H9 (cell line): ENCODE results near the gene ATG4B. TPM values are rescaled to one million over a fixed set of nuclear protein-coding genes. Genes with fewer than 3 reads are reported as not detected.

Source experiments
- DNase-seq: peaks from one replicate; pipeline ENCODE4 v3.0.0-alpha.2; 2017
- H2AFZ ChIP-seq: one replicate; pipeline ENCODE4 v1.6.1; 2013; ENCODE audit warnings: mild to moderate bottlenecking, low read length, control low read depth, moderate library complexity
- H2AK5ac ChIP-seq: 2 replicates; pipeline ENCODE4 v1.6.1; 2013; ENCODE audit warnings: low read length, control low read depth, mixed read lengths; ENCODE audit not compliant: insufficient read length
- H2BK120ac ChIP-seq: one replicate; pipeline ENCODE4 v1.6.1; 2013; ENCODE audit warnings: low read depth, mild to moderate bottlenecking, low read length, control low read depth, inconsistent platforms; ENCODE audit not compliant: poor library complexity, severe bottlenecking
- H2BK12ac ChIP-seq: 2 replicates; pipeline ENCODE4 v1.6.1; 2013; ENCODE audit warnings: low read length, control low read depth, mixed read lengths, low read depth; ENCODE audit not compliant: insufficient read length
- H2BK15ac ChIP-seq: 2 replicates; pipeline ENCODE4 v1.6.1; 2013; ENCODE audit warnings: low read depth, low read length, control low read depth
- H2BK20ac ChIP-seq: one replicate; pipeline ENCODE4 v1.6.1; 2013; ENCODE audit warnings: low read depth, mild to moderate bottlenecking, low read length, control low read depth, inconsistent platforms; ENCODE audit not compliant: poor library complexity, severe bottlenecking
- H2BK5ac ChIP-seq: 2 replicates; pipeline ENCODE4 v1.6.1; 2013; ENCODE audit warnings: low read length, control low read depth, mixed read lengths; ENCODE audit not compliant: insufficient read length
- H3K14ac ChIP-seq: 2 replicates; pipeline ENCODE4 v1.6.1; 2013; ENCODE audit warnings: low read length, control low read depth; ENCODE audit not compliant: insufficient read depth
- H3K18ac ChIP-seq: 2 replicates; pipeline ENCODE4 v1.6.1; 2013; ENCODE audit warnings: low read depth, mild to moderate bottlenecking, mixed read lengths, low read length, control low read depth; ENCODE audit not compliant: insufficient read length
- H3K23ac ChIP-seq: 2 replicates; pipeline ENCODE4 v1.6.1; 2013; ENCODE audit warnings: low read length, control low read depth, mixed read lengths, low read depth; ENCODE audit not compliant: insufficient read length
- H3K23me2 ChIP-seq: 2 replicates; pipeline ENCODE4 v1.6.1; 2013; ENCODE audit warnings: low read depth, mild to moderate bottlenecking, mixed read lengths, low read length, control low read depth; ENCODE audit not compliant: insufficient read length, poor library complexity, severe bottlenecking
- H3K27ac ChIP-seq: 2 replicates; pipeline ENCODE4 v1.5.1; 2013; ENCODE audit warnings: low read length, control low read depth, mixed read lengths, low read depth; ENCODE audit not compliant: insufficient read length
- H3K27me3 ChIP-seq: 2 replicates; pipeline ENCODE4 v1.6.1; 2013; ENCODE audit warnings: low read length, control low read depth, inconsistent platforms; ENCODE audit not compliant: insufficient read depth
- H3K4ac ChIP-seq: 2 replicates; pipeline ENCODE4 v1.6.1; 2013; ENCODE audit warnings: low read depth, mild to moderate bottlenecking, control low read depth, inconsistent platforms, low read length, moderate library complexity
- H3K4me1 ChIP-seq: 2 replicates; pipeline ENCODE4 v1.6.1; 2013; ENCODE audit warnings: low read length, control low read depth, inconsistent platforms; ENCODE audit not compliant: insufficient read depth
- H3K4me2 ChIP-seq: 2 replicates; pipeline ENCODE4 v1.6.1; 2013; ENCODE audit warnings: low read length, control low read depth, mixed read lengths; ENCODE audit not compliant: insufficient read length, insufficient read depth
- H3K56ac ChIP-seq: 2 replicates; pipeline ENCODE4 v1.6.1; 2013; ENCODE audit warnings: low read depth, mild to moderate bottlenecking, mixed read lengths, low read length, control low read depth; ENCODE audit not compliant: insufficient read length
- H3K79me1 ChIP-seq: 2 replicates; pipeline ENCODE4 v1.6.1; 2013; ENCODE audit warnings: low read depth, mild to moderate bottlenecking, moderate library complexity, low read length, control low read depth, inconsistent platforms; ENCODE audit not compliant: insufficient read depth, poor library complexity, severe bottlenecking
- H3K79me2 ChIP-seq: 2 replicates; pipeline ENCODE4 v1.6.1; 2013; ENCODE audit warnings: low read length, control low read depth, inconsistent platforms; ENCODE audit not compliant: insufficient read depth
- H3K9ac ChIP-seq: 2 replicates; pipeline ENCODE4 v1.6.1; 2013; ENCODE audit warnings: low read length, control low read depth, mixed read lengths; ENCODE audit not compliant: insufficient read length; ENCODE audit errors: extremely low read depth
- H3K9me3 ChIP-seq: one replicate; pipeline ENCODE4 v1.6.1; 2013; ENCODE audit warnings: low read depth, low read length, inconsistent platforms; ENCODE audit not compliant: control insufficient read depth
- H3T11ph ChIP-seq: one replicate; pipeline ENCODE4 v1.6.1; 2013; ENCODE audit warnings: mild to moderate bottlenecking, low read length, control low read depth, inconsistent platforms
- H4K20me1 ChIP-seq: one replicate; pipeline ENCODE4 v1.6.1; 2013; ENCODE audit not compliant: control insufficient read depth, insufficient read length, insufficient read depth
- H4K5ac ChIP-seq: 2 replicates; pipeline ENCODE4 v1.6.1; 2013; ENCODE audit warnings: low read depth, mild to moderate bottlenecking, mixed read lengths, low read length, control low read depth; ENCODE audit not compliant: insufficient read length
- H4K8ac ChIP-seq: replicated peaks from 2 replicates; pipeline ENCODE4 v1.6.1; 2013; ENCODE audit warnings: low read length, control low read depth, mixed read lengths, low read depth; ENCODE audit not compliant: insufficient read length
- H4K91ac ChIP-seq: 2 replicates; pipeline ENCODE4 v1.6.1; 2013; ENCODE audit warnings: low read depth, mild to moderate bottlenecking, moderate library complexity, mixed read lengths, low read length, control low read depth; ENCODE audit not compliant: insufficient read length
- H3K27ac Mint-ChIP-seq, 3 experiments: 2 replicates in 2 of 3; 3 replicates in 1 of 3; pipeline ENCODE4 v1.8.0; 2020 to 2021; ENCODE audit warnings: mixed read lengths in 3 of 3, mild to moderate bottlenecking in 1 of 3, moderate library complexity in 1 of 3
- H3K27me3 Mint-ChIP-seq: 2 replicates; pipeline ENCODE4 v1.8.0; 2021; ENCODE audit warnings: low read depth, mild to moderate bottlenecking, moderate library complexity, mixed read lengths
- H3K36me3 Mint-ChIP-seq, 3 experiments: 2 replicates in 2 of 3; 3 replicates in 1 of 3; pipeline ENCODE4 v1.8.0; 2020 to 2021; ENCODE audit warnings: low read depth in 3 of 3, mixed read lengths in 3 of 3; ENCODE audit not compliant: insufficient read depth in 1 of 3
- H3K4me1 Mint-ChIP-seq, 2 experiments: 2 replicates each; pipeline ENCODE4 v1.8.0; 2020; ENCODE audit warnings: mixed read lengths in 2 of 2
- H3K4me3 Mint-ChIP-seq, 2 experiments: 2 replicates in 1 of 2; 3 replicates in 1 of 2; pipeline ENCODE4 v1.8.0; 2020 to 2021; ENCODE audit warnings: mild to moderate bottlenecking in 2 of 2, mixed read lengths in 2 of 2, moderate library complexity in 1 of 2
- H3K9me3 Mint-ChIP-seq, 2 experiments: 2 replicates in 1 of 2; 3 replicates in 1 of 2; pipeline ENCODE4 v1.8.0; 2020; ENCODE audit warnings: mild to moderate bottlenecking in 2 of 2, mixed read lengths in 2 of 2, moderate library complexity in 1 of 2
- CTCF ChIP-seq: fragments of 200-600 bp; sonication (generic); conservative IDR thresholded peaks from 3 replicates; pipeline ENCODE4 v1.8.0; 2021; ENCODE audit warnings: antibody characterized with exemption, mild to moderate bottlenecking
- WGBS: extraction: QIAGEN DNeasy Blood & Tissue Kit; methylation state at CpG from one replicate; pipeline ENCODE4 v1.1.7; 2013; ENCODE audit warnings: missing lambda C conversion rate, low lambda C conversion rate, mixed read lengths; ENCODE audit not compliant: insufficient read length; ENCODE audit errors: extremely low coverage; 5-methylcytosine and 5-hydroxymethylcytosine counted together
- total RNA-seq: library from RNA; stranded (reverse); gene quantifications from 2 replicates; pipeline ENCODE4 v1.2.1, GENCODE V29; 2021

ATG4B gene
- total RNA-seq, 1 experiment from 2014 or later, result 105 TPM

GRCh38 chr2:241658296-241658695, 20.8 kb downstream of the ATG4B start:
- no peak overlapping the region for H3K4ac ChIP-seq
- no peaks in the 10 kb centered on the region; the same call in 1 of the 2 replicates for H3K27me3 Mint-ChIP-seq
- H2BK15ac ChIP-seq, result no peak overlapping the region
- no peak overlapping the region for H3K56ac ChIP-seq
- no peaks in the 10 kb centered on the region; the same call in 1 of the 2 replicates for H3K27me3 ChIP-seq
- no peaks in the 10 kb centered on the region for H3K4me1 ChIP-seq
- no peaks in the 10 kb centered on the region for H3K9me3 ChIP-seq
- no peak for DNase-seq
- H4K5ac ChIP-seq, result no peak overlapping the region
- H2AFZ ChIP-seq, result no peak overlapping the region
- no peaks in the 10 kb centered on the region for H3K79me2 ChIP-seq
- no peaks in the 10 kb centered on the region for H3K79me1 ChIP-seq
- H3K14ac ChIP-seq, result no peak overlapping the region
- no peak overlapping the region for H3T11ph ChIP-seq
- H2BK5ac ChIP-seq, result no peak overlapping the region
- no peak overlapping the region for H2AK5ac ChIP-seq
- H2BK20ac ChIP-seq, result no peak overlapping the region
- no peak overlapping the region for H4K91ac ChIP-seq
- WGBS, result no CpG with 5 or more reads among the region's 5 CpGs
- no peak overlapping the region for H3K18ac ChIP-seq
- H3K23me2 ChIP-seq, result no peaks in the 10 kb centered on the region
- H3K9ac ChIP-seq, result no peak overlapping the region
- no peak overlapping the region for H2BK120ac ChIP-seq
- no peak overlapping the region for H3K4me3 Mint-ChIP-seq
- no peak overlapping the region for H2BK12ac ChIP-seq
- no peak overlapping the region for H3K23ac ChIP-seq
- peak overlapping the region; percentile 28 to 63 (median 33); a peak in 4 of 7 replicates for H3K27ac Mint-ChIP-seq
- H3K4me1 Mint-ChIP-seq, result no peaks in the 10 kb centered on the region
- H3K27ac ChIP-seq, result no peak overlapping the region
- no peaks in the 10 kb centered on the region for H4K20me1 ChIP-seq
- H3K9me3 Mint-ChIP-seq, result no peaks in the 10 kb centered on the region
- no peak overlapping the region for H4K8ac ChIP-seq
- peaks cover 26 to 75% (median 72%) of the 10 kb centered on the region in 3 experiments; a peak in 6 of 7 replicates for H3K36me3 Mint-ChIP-seq
- no peak for TF ChIP-seq CTCF
- H3K4me2 ChIP-seq, result no peak overlapping the region
